CD4-positive, alpha-beta T cell treated with Interleukin-6 at 100 ng/mL for 8 hours (primary cell): ENCODE results near the gene DCXR.

Experiments used
- DNase-seq: peaks from one replicate; pipeline ENCODE4 v3.0.0-alpha.2; 2020; ENCODE audit warnings: mixed read lengths, low spot score

DCXR gene

DNA sequence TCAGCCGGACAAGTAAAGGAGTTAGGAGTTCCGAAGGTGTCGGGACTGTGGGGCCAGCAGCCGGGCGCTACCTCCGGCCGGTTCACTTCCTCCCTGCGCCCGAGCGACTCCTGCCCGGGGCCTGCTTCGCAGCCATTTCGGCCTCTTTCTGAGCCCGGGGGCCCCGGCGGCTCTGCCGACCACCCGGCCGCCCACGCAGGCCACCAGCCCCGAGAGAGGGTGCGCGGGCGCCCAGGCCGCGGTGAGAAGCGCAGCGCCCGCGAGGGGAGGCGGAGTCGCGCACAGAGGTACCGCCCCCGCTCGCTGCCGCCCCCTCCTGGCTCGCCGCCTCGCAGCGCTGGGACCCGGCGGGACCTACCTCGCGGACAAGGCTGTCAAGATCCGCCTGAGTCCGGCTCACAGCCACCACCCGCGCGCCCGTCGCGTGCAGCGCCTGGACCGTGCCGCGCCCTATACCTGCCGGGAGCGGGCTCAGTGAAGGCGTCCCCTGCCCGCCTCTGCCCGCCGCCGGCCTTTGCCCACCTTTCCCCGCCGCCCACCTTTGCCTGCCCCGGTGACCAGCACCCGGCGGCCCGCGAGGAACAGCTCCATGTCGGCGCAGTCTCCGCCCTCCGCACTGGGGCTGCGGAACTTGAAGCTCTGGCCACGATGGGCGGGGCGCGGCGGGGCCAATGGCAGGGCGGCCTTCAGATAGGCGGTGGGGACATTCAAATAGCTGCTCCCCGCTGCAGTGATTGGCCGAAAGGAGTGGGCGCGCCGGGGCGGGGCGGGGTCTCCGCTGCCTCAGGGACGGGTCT is at the start of gene DCXR:
TSS of gene DCXR (minus strand) at position 606 of the 797 bp plus-strand sequence. CDS start at position 591, 15 bp downstream.
- DNase-seq: peak; percentile 96

DNA sequence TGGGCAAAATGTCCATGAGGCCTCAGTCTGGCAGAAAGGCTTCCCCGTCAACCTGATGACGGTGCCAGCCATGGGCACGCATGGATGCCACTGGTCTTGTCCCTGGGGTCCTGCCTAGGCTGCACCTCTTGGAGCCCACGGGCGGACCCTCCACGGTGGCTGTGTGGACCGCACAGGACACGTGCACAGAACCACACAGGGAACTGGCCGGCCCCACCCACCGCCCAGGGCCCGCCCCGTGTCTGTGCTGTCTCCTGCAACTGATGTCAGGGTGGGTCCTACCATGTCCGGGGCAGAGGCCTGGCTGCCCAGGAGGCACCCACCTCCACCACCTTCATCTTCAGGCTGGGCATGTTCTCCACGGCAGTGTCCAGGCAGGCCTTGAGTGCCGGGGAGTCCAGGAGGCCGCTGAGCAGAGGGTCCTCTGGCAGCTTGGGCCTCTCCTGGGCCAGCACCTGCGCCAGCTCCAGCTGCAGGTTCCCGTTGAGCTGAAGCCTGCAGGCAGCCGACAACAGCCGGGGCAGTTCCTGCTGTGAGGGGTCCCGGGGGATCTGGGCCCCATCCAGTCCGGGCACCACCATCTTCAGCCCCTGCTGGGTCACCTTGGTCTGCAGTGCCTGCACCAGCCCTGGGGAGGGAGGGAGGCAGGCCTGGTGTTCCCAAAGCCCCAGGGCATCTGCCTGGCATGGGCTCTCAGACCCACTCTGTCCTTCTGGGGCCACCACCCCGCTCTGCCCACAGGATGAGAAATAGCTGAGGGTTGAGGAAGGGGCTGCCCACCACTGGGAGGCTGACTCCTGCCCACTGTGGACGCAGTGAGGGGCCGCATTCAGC is 48.7 kb upstream of the DCXR start:
- no peak for DNase-seq

DNA sequence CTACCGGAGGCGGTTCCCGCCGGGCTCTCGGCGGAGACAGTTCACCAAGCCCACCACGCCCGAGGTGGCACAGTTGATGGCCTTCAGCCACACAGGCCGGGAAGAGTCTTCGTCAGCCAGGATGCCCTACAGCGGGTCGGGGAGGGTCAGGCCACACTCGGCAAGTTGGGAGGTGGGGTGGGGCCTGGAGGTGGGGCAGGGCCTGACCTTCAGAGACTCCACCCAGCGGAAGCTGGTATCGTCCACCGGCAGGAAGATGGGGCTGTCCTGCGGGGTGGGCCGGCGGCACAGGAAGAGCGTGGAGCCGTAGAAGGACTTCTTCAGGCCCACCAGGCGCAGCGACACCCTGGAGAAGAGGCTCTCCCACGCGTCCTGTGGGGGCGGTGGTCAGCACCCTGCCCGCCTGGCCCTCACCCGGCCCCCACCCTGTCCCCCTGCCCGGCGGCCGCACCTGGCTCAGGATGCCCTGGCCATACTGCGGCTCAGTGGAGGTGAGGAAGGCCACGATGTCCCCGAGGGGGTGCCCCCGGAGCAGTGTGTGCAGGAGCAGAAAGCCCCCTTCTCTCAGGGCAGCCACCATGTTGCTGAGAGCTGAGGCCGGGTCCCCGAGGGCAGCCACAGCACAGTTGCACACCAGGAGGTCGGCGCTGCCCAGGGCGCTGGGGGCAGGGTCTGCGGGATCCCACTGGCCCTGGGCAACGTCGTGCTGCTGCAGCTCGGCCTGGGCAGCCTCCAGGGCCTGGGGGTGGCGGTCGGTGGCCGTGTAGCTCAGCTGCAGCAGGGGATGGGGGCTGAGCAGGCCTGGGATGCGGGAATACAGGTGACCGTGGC is 47.7 kb upstream of the DCXR start:
- no peak for DNase-seq

DNA sequence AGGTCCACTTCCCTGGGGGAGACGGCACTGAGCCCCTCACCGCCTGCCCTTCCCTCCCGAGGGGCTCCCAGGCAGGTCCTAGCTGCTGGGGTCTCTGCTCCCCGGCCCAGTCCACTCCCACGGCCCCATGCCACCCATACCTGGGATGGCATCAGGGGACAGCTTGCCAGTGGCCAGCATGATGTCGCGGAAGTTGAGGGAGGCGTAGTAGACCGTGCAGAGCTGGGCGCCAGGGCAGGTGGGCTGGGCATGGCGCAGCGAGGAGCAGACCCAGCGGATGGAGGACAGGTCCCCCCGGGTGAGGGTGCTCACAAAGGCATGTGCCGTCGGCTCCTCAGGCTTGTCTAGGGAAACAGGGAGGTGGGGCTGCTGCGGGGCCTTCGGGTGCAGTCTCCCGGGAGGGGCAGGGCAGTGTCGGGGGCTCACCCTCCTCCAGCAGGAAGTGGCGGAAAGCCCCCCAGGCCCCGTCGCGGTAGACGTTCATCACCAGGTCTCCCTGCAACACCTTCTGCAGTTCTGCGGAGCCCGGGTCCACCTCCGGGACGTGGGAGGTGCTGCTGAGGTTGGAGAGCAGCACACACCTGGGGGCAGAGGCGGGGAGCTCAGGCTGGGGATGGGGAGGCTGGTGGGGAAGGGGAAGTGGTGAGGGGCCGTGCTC is 47.0 kb upstream of the DCXR start:
- DNase-seq: no peak

DNA sequence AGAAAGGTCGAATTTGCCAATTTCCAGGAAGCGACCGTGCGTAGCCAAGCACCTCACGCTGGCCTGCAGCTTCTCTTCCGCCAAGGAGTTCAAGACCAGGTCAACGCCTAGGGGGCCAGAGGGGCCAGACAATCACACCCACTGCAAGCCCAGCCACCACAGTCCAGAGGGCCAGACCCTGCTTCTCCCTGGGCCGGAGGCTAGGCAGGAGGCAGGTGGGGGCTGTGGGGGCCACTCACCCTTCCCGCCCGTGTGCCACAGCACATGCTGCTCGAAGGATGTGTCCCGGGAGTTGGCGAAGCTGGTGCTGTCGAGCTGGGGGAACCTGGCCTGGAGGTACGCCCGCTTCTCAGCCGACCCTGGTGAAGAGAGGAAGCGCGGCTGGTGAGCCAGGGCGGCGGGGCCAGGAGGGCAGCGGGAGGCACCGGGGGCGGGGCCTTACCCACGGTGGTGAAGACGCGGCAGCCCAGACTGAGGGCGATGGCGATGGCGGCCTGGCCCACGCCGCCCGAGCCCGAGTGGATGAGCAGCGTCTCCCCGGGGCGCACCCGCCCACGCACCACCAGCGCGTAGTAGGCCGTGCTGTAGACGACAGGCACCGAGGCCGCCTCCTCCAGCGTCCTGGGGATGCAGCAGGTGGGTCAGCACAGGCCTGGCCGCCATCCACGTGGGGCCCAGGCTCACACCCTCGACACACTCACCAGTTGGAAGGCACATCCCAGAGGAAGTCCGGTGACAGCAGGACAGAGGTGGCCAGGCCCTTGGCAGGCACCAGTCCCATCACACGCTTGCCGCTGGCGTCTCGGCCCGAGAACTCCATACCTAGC is 46.2 kb upstream of the DCXR start:
- DNase-seq: no peak

DNA sequence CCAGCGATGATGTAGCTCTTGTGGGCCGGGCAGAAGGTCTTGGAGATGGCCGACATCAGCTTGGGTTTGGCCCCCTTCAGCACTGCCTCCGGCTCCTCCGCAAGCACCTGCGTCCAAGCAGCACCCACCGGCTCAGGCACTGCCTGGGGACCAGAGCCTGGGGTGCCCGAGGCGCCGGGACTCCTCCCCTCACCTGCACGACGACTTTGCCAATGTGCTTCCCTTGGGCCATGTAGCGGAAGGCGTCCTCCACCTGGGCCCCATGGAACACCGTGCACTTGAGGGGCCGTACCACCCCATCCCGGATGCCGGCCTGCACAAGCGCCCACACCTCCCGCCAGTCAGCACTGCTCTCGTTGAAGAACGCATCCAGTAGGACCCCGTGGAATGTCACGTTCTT is 45.5 kb upstream of the DCXR start:
- no peak for DNase-seq

DNA sequence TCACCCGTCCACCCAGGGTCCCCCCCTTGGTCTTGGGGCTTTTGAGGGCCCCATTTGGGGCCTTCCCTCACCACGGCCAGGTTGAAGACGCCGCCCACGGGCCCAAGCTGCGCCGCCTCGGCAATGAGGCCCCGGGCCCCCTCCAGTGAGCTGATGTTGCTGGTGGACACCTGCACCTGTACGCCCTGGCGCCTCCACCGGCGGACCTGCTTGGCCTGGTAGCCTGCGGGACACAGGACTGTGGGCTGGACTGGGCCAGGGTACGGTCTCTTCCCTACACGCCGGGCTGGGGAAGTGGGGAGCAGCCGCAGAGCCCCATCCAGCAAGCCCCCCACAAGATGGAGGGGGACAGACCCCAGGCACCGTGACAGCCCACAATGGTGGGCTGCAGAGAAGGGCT is 45.0 kb upstream of the DCXR start:
- no peak for DNase-seq

DNA sequence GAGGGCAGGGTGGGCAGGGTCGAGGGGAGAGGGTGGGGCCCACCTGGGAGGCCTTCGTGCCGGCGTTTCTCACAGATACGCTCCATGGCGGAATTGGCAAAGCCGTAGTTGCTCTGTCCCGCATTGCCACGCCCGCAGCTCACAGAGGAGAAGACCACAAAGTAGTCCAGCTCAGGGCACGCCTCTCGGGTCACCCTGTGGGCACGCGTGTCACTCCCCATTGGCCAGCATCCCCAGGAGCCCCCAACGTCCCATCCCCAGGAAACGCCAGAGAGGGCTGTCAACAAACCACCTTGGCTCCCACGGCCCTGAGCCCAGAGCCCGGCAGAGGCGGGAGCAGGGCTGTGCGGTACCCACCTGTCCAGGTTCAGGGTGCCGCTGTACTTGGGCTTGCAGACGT is 44.5 kb upstream of the DCXR start:
- no peak for DNase-seq

DNA sequence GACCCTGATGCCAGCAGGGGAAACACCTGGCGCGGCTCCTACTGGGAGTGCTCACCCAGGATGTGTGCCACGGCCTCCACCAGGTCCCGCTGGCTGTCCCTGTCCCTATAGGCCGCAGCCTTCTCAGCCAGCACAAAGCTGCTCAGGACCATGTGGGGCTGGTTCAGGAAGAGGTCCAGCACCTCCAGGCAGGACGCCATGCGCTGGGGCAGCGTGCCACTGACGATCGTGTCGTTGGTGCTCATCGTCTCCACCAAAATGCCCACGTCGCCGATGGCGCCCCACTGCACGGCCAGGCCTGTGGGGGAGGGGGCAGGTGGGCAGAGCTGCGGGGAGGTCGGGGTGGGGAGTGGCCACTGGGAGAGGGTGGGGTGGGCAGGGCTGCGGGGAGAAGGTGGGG is 44.0 kb upstream of the DCXR start:
- no peak for DNase-seq

DNA sequence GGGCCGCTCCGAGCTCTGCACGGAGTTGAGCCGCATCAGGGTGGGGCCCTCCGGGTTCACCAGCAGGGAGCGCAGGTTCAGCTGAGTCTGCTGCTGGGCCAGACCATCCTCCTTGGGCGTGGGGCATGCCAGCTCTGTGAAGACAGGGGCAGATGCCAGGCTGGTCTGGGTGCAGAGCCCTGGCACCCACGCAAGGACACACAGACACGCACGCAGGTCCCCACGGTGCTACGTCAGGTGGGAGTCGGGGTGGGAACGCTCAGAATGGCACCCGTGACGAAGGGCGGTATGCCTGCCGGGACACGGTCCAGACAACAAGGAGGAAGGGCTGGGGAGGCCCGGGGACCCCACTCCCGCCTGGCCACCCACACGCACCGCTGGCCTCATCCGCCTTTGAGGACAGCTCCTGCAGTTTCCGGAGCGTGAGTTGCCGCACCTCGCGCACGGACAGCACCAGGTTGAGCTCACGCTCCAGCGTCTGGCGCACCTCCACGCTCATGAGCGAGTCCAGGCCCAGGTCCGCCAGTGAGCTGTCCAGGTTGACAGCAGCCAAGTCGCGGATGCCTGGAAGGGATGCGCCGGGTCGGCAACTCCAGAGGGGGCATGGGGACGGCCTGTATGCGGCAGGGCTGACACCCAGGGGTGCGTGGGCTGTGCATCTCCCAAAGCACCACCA is 43.4 kb upstream of the DCXR start:
- no peak for DNase-seq

DNA sequence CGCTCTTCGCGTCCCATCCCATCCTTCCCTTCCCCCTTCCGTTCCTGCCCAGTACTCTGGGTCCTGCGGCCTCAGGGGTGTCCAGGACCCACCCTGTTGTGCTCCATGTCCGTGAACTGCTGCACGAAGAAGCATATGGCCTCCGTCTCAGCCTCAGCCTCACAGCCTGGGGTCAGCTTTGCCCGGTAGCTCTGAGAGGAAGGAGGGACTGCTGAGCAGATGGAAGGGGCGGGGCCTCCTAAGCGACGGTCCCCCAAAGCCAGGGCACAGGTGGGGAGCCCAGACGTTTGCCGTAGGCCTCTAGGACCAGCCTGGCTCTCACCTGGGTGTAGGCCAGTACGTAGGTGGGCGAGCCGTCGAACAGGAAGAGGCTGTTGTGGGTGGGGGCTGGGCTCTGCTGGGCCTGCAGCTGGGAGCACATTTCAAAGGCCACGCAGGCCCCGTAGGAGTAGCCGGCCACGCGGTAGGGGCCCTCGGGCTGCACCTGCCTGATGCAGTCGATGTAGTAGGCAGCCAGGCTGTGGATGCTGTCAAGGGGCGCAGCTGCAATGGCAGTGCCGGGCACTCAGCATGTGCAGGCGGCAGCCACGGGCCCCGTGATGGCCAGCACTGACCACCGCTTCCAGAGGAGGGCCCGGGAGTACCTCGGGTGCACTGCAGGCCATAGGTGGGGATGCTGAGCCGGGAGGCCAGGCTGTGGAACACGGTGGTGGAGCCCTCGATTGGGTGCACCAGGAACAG is 42.7 kb upstream of the DCXR start:
- DNase-seq: no peak

DNA sequence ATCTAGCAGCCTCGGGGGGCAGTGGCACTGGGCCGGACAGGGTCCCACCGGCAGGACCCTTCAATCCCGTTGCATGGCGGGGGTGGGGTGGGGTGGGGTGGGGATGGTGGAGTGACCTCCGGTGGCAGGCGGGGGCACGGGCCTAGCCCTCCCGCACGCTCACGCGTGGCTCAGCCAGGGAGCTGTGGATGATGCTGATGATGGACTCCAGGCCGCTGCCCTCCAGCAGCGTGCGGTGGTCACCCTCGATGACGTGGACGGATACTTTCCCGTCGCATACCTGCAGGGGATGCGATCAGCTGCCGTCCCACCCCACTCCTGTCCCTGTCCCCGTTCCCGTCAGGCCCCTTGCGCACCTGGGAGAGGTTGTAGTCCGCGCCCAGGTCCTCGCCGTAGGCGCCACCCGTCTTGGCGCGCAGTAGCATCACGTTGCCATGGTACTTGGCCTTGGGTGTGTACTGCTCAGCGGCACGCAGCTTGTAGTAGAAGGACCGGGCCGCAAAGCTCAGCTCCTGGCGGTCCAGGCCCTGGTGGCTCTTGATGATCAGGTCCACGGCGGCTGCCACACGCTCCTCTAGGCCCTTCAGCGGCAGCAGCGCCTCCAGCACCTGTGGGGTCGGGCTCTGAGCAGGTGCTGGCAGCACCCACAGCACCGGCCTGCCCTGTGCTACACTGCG is 41.6 kb upstream of the DCXR start:
- DNase-seq: no peak

DNA sequence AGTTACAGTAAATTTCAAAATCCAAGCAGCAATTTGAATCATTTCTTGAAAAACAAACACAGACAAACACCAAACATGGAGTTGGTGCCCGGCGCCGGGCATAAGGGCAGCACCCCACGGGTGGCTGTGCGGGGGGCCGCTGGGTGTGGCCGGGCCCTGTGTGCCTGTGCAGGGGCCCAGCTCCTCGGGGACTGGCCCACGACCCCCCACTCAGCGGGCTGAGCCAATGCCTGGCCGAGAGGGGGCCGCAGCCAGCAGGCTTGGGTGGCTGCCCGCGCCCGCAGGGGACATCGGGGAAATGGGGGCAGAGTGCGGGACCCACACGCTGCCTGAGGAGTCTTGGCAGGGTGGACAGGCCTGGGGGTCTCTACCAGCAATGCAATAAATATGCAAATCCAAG is 40.9 kb upstream of the DCXR start:
- no peak for DNase-seq

DNA sequence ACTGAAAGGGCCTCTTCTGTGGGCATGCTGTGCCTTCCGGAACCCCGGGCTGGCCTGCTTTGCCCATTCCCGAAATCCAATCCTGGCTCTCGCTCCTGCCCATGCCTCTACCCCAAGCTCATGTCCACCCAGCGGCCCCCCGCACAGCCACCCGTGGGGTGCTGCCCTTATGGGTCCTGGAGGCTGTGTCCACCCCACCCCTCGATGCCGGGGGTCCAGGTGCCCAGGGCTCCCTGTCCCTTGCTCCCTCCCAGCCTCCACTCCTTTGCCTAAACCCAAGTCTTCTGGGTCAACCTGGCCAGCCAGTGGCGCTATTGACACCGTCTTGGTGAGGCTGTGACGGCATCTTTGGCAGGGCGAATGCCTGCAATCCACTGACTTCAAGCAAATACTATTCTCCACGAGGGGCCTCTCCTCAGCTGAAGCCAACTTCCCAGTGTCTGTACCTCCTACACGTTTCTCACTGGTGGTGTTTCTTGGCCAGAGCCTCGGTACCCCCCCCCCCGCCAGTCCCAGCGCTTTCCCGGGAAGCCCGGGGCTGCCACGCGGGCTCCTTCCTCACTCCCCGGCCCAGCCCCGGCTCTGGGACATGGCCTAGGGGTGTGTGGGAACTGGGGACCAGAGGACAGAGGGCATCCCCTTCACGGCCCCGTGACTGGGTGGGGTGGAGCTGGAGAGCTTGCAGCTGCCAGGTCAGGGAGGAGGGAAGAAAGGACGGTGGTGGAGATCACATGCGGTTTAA is 40.3 kb upstream of the DCXR start:
- DNase-seq: no peak

DNA sequence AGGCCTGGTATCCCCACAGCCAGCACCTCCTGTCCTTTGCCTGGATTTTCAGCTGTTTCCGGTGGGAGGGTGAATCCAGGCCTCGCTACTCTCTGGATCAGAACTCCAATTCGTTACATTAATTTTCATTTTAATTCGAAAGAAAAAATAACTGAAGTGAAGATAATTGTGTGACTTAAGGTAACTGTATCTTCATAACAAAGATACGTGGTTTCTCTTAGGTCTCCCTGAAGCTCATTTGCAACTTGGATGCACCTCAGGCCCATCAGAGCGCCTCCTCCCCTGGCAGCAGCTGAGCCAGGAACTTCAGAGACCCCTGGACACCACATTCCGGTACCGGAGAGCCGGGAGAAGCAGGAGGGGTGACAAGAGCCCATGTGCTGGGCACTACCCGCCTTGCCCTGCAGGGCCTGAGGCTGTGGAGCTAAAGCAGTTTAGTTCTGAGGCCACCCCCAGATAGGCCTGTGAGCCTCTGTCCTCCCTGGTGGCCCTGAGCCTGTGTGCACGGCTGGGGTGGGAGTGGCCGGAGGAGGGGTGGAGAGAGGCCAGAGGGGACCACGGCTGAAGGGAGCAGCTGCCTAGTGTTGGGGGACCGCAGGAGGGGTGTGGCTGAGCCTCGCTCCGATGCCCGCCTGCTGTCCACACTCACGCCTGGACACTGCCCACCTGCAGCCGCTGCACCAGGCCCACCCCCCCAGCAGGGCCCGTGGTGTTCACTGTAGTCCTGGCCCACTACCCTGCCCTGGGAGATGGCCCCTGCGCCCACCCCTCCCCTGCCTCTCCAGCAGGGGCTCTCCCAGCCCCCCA is 39.5 kb upstream of the DCXR start:
- DNase-seq: no peak

DNA sequence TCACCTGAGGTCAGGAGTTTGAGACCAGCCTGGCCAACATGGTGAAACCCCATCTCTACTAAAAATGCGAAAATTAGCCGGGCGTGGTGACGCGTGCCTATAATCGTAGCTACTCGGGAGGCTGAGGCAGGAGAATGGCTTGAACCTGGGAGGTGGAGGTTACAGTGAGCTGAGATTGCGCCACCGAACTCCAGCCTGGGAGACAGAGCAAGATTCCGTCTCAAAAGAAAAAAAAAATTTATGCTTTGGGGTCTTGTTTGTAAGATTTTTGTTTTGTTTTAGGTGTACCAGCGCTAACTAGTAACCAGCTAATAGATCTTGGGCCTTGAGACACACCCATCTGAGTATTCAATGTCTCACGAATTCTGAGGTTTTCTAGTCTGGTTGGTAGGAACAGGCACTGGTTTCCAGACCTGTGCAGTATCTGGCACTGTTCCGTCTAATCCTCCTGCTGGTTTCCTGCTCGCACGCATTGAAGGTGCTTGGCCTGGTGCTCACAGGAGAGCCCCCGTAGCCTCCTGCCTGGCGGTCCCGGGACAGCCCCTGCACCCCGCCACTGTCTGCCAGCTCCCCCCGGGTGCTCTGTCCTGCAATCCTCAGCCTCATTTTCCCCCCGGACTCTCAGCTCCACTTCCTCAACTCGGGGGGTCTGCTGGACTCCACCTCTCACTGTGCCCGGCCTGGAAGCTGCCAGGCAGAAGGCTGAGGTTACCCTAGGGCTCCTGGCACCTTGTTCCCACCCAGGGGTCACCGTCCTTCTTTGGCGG is 38.7 kb upstream of the DCXR start:
- DNase-seq: no peak

DNA sequence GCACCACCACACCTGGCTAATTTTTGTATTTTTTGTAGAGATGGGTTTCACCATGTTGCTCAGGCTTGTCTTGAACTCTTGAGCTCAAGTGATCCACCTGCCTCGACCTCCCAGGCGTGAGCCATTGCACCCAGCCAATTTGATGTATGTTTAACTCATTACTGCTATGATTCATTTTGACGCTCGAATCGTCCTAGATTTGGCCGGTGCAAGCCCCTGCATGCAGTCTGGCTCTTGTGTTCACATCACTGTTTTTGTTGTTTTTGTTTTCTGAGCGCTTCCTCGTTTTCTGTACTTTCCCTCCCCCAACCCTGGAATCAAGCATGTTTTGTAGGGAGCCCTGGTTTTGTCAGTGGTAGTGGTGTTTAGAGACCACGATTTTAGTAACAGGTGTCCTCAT is 35.9 kb upstream of the DCXR start:
- DNase-seq: no peak
